GM04503 (cell line): ENCODE results near the gene ISG20.
"Not testable (repeated sequence)": the region's sequence is repeated elsewhere in the genome, so short reads cannot be mapped to it uniquely, and the experiment has no call there.

ENCODE experiments used
- DNase-seq: peaks from one replicate; pipeline ENCODE4 v3.0.0-alpha.2; 2012; ENCODE audit warnings: low read depth

Gene ISG20

DNA sequence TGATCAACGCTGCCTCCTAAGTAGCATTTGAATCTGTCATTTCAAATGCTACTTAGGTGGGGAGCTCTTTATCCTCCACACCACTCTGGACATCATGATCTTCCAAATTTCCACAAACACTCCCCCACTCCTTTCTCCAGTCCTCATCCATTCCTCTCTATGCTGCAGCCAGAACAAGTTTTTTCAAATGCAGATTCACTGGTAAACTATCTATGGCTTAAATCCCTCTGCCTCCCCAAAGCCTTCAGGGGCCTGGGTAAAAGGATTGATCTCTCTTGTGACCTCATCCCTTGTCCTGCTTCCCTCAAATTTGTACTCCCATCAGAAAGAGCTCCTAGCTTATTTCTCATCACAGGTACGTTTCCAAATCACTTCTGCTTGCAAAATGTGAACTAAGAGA lies 19.0 kb upstream of the ISG20 start:
- no peak for DNase-seq

DNA sequence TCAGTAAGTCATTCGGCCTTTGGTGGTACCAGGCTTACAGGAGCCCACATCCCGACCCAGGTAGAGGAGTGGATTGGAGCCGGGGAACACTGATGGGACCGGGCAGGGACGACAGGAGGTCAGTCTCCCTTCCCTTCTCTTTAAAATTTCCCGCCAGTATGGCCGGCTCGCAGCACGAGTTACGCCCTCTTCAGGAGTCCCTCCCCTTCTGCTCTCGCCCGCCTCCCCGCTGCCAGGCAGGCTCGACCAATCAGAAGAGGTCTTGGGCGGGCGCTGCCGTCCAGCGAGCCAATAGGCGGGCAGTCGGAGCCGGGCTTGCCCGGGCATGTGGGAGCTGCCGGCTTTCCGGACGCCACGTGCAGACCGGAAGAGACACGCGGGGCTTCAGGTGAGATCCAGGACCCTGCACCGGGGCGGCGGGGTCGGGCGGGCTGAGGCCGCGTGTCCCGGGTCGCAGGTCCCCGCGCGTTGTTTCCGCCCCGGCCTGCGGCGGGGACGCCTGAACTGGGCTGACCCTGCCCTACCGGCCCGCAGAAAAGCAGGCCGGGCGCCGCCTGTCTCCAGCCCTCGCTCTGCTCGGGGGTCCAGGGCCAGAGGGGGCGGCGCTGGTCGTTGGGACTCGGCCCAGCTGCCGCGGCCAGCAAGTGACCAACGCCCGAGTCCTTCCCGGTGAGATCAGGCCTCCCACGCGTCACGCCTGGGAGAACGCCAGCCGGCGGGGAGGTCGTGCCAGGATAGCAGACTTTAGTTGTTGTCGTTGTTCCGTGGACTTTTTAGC lies 17.6 kb upstream of the ISG20 start, which contains the start of gene AEN:
Gene AEN (plus strand): TSS at position 346 of the 778 bp plus-strand sequence. CDS start 4,870 bp downstream, outside the sequence.
- peak; percentile 75 for DNase-seq

- DNase-seq = no peak
Observed at GRCh38 chr15:88621789-88622604, 16.8 kb upstream of the ISG20 start.

- no peak for DNase-seq
Observed at GRCh38 chr15:88622605-88622975, 16.2 kb upstream of the ISG20 start.

- DNase-seq = no peak
Observed at GRCh38 chr15:88623061-88623460, 15.8 kb upstream of the ISG20 start.

DNA sequence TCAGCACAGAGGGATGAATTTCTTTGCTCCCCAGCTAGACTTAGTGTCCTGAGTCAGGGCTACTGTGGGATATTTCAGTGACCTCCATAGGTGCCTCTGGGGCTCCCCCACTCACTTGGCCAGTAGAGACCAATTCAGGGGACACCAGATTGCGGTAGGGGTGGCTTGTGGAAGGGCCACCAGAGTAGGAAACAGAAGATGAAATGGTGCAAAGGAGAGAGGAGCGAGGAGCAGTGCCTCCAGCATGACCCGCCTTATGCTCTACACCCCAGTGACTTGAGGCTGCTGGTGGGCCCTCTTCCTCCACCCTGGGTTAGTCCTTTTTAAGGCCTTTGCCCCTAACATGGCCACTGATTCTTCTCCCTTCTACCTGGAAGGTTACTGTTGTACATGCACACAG lies 15.2 kb upstream of the ISG20 start:
- DNase-seq = no peak

GRCh38 chr15:88624156-88624970 lies 14.5 kb upstream of the ISG20 start:
- DNase-seq = no peak

DNA sequence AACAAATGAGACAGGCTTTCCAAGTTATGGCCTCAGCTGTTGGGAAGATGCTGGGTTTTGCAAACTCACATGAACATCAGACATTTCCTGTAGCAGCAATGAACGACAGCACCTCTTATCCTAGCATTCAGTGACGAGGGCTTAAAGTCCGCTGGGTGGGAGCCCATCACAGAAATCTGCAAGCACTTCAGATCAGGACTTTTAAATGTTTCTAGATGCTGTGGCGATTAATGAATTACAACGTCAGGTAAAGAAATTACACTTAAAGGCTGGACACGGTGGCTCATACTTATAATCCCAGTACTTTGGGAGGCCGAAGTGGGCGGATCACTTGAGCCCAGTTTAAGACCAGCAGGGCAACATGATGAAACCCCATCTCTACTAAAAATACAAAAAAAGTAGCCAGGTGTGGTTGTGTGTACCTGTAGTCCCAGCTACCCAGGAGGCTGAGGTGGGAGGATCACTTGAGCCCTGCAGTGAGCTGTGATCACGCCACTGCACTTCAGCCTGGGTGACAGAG lies 13.8 kb upstream of the ISG20 start:
- no peak for DNase-seq

- no peak for DNase-seq
Observed at GRCh38 chr15:88625943-88626741, 12.7 kb upstream of the ISG20 start.

- DNase-seq = no peak
Observed at GRCh38 chr15:88627463-88627862, 11.4 kb upstream of the ISG20 start.

- DNase-seq = no peak
Observed at GRCh38 chr15:88628018-88628654, 10.7 kb upstream of the ISG20 start.

DNA sequence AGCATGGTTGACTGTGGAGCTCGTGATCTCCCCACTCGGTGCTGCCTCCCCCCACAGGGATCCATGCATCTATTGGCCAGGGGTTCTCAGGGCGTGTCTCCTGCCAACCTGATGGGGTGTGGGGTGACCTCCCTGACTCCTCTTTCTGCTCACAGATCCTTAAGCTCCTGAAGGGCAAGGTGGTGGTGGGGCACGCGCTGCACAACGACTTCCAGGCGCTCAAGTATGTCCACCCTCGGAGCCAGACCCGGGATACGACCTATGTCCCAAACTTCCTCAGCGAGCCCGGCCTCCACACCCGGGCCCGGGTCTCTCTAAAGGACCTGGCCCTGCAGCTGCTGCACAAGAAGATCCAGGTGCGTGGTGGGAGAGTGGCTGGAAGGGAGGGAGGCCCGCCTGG lies 9.7 kb upstream of the ISG20 start:
- DNase-seq = no peak

- DNase-seq = no peak
Observed at GRCh38 chr15:88630141-88630721, 8.6 kb upstream of the ISG20 start.

DNA sequence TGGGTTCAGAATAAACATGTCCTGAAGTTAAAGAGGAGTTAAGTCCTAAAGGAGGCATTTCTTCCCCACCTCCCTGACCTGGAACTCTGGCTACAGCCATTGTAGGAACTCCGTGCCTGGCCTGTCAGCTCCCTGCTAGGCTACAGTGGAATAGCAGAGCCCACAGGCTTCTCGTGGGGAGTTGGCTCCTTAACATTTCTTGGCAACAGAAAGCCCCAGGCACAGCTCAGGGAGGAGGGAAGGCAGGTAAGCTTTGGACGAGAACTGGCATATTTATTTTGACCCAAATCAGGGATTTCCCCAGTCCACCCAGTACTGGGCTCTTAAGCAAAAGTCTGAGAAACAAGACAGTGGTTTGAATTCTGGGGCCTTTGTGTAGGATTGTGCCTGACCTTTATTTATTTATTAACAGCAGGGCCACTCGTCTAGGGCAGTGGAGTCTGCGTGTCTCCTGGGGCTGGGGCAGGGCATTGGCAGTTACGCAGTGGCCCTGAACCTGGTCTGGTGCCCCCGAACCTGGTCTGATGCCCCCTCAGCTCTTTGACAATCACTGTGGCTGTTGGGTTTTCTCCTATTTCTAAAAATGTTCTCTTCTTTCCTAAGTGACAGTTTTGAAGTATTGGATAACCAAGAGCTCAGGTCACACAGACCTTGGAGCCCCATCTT lies 7.9 kb upstream of the ISG20 start:
- DNase-seq = no peak

DNA sequence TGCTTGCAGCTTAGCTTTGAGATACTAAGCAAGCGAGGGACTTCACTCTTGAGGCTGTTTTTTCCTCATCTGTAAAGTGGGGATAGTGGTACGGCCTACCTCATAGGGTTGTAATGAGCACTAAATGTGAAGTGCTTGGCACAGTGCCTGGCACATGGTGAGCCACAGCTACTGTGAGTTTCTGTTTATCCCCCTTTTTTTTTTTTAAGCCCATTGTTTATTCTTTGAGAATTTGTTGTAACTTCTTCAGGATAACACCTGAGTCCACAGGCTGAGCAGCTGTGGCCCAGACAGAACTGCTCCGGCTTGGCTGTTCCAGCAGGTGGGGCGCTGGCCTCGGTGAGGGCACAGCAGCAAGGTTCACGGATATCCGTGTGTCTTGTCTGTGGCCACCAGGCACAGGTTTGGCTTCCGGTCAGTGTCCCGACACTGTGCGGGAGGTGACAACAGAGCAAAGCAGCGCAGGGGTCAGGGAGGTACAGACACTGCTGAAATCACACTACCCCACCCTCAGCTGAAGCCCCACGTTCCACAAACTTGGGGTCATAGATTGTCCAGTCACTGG lies 7.3 kb upstream of the ISG20 start:
- DNase-seq = no peak

DNA sequence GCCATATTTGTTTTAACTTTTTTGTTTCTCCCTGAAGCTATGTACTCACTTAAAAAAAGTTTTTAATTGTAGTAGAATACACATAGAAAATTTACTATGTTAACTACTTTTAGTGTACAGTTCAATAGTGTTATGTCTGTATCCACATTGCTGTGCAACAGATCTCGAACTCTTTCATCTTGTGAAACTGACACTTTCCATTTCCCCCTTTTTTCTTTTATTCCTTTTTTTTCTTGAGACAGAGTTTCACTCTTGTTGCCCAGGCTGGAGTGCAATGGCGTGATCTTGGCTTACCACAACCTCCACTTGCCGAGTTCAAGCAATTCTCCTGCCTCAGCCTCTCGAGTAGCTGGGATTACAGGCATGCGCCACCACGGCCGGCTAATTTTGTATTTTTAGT lies 6.0 kb upstream of the ISG20 start:
- DNase-seq = not testable (repeated sequence)

- DNase-seq = no peak
Observed at GRCh38 chr15:88634449-88634848, 4.4 kb upstream of the ISG20 start.

DNA sequence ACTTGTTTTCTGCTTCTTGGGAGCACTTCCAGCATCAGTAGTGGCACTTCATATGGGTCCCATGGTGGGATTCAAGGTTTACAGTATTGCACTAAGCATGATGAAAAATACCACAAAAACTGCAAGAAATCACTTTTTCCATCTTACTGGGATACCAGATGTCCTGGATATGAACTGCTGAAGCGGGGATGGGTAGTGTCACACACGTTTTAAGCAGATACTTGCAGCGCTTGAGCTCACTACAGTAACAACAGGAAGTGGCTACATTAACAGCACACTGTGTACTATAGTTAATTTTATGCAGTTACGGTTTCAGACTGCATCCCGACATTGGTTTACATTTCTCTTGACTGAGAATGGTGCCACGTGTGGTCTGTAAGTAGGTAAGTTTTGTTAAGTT lies 3.5 kb upstream of the ISG20 start:
- no peak for DNase-seq

DNA sequence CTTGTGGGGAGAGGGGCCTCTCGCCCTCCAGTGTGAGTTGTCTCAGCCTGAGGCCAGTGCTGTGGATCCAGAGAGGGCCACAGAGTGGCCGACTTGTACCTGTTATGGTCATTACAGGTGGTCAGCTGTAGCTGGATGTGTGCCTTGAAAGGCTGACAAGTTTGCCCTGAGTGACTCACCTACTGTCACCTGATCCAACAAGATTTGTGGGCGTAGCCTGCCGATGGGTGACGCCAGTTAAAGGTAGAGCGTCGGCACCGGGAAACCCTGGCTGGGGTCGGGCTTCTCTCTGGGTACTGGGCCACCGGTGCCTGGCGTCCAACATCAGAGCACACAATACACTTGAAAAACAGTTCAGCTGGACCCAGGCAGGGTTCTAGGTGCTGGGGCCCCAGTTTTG lies 2.8 kb upstream of the ISG20 start:
- DNase-seq = no peak

DNA sequence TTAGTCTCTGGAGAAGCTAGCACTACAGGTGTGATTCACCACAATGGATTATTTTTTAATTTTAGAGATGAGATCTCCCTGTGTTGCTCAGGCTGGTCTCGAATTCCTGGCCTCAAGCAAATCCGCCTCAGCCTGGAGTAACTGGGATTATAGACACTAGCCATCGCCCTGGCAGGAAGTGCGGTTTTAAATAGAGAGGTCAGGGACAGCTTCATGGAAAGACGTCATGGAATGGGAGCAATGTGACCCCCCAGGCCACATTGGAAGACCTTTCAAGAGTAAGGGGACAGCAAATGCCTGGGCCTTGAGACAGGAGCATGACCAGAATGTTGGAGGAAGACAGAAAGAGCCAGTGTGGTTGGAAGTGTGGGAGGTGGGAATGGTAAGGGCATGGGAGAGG lies 2.2 kb upstream of the ISG20 start:
- DNase-seq = no peak
